ENCODE data around the gene MDH2. TPM values are rescaled to one million over a fixed set of nuclear protein-coding genes. Genes with fewer than 3 reads are reported as not detected.

The MDH2 gene
- total and polyA plus RNA-seq, 2 of the 4 experiments (the other 2 are of a cell fraction): 55.4 to 206 TPM

DNA sequence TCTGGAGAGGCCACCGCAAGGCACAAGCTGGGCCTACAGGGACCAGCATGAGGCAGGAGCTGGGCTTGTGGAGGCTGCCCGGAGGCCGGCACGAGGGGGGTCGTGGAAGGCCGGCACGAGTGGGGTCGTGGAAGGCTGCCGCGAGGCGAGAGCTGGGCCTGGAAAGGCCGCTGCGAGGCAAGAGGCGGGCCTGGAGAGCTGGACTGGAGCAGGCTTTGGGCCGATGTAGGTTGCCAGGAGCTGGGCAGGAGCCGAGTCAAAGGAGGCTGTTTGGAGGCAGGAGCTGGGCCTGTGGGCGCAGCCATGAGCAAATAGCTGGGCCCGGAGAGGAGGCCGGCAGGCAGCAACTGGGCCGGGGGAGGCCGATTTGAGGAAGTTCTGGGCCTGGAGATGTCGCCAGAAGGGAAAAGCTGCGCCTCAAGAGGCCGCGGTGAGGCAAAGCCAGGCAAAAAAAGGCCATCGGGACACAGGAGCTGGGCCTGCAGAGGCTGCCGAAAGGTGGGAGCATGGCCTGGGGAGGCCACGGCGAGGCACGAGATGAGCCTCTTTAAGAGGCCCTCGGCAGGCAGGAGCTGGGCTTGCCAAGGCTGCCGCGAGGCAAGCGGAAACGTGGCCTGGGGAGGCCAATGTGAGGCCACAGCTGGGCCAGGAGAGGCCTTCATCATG, 26.5 kb downstream of the MDH2 start:
- in situ Hi-C loops (cut with MboI; ENCODE audit: low sequenced_read_pairs) (no loop called here), dilution Hi-C loops (cut with HindIII; ENCODE audit: low sequenced_read_pairs, unreplicated experiment) (no loop called here), intact Hi-C loops (cut with micrococcal nuclease) (no loop called here)
- H3K18ac ChIP-seq (ENCODE audit: low read depth, low read length): no peak overlapping the region
- no peak overlapping the region for H3K4me2 ChIP-seq (ENCODE audit: low read depth, low read length)
- H4K8ac ChIP-seq (ENCODE audit: low read depth in 2 of 2, low read length in 2 of 2): no peak overlapping the region
- no peak overlapping the region for H2BK15ac ChIP-seq (ENCODE audit: low read depth, low read length)
- ChIA-PET POLR2A (ENCODE audit: unreplicated experiment) (no interaction called here), CTCF (no interaction called here)
- H3K14ac ChIP-seq (replicated peaks; ENCODE audit: low read depth, low read length): no peak overlapping the region
- no peak overlapping the region for H2AFZ ChIP-seq (replicated peaks; ENCODE audit: low read length, poor library complexity)
- H4K20me1 ChIP-seq (ENCODE audit: insufficient read depth, low read length): no peaks in the 10 kb centered on the region
- peaks cover 5% of the 10 kb centered on the region for H3K9me3 ChIP-seq (ENCODE audit: control insufficient read depth, insufficient read depth, low read length)
- H3K56ac ChIP-seq (ENCODE audit: extremely low read depth, insufficient read depth, low read length): no peak overlapping the region
- H3K4ac ChIP-seq (ENCODE audit: low read depth, low read length): peak overlapping the region; percentile 48; the same call in 1 of the 2 replicates
- no peak for TF ChIP-seq CEBPB (IDR thresholded peaks at IDR 0.05; ENCODE audit: low read depth, low read length)
- TF ChIP-seq CHD1 (IDR thresholded peaks at IDR 0.05; ENCODE audit: low read depth, low read length): no peak
- TF ChIP-seq, protein P1, sequence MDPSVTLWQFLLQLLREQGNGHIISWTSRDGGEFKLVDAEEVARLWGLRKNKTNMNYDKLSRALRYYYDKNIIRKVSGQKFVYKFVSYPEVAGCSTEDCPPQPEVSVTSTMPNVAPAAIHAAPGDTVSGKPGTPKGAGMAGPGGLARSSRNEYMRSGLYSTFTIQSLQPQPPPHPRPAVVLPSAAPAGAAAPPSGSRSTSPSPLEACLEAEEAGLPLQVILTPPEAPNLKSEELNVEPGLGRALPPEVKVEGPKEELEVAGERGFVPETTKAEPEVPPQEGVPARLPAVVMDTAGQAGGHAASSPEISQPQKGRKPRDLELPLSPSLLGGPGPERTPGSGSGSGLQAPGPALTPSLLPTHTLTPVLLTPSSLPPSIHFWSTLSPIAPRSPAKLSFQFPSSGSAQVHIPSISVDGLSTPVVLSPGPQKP (IDR thresholded peaks at IDR 0.05; ENCODE audit: borderline replicate concordance, low read depth, low read length): no peak
- no peak for TF ChIP-seq RFX5 (IDR thresholded peaks at IDR 0.05; ENCODE audit: low read depth, low read length)
- no peak for TF ChIP-seq RCOR1 (IDR thresholded peaks at IDR 0.05; ENCODE audit: insufficient replicate concordance, low read length)
- TF ChIP-seq, protein P2, sequence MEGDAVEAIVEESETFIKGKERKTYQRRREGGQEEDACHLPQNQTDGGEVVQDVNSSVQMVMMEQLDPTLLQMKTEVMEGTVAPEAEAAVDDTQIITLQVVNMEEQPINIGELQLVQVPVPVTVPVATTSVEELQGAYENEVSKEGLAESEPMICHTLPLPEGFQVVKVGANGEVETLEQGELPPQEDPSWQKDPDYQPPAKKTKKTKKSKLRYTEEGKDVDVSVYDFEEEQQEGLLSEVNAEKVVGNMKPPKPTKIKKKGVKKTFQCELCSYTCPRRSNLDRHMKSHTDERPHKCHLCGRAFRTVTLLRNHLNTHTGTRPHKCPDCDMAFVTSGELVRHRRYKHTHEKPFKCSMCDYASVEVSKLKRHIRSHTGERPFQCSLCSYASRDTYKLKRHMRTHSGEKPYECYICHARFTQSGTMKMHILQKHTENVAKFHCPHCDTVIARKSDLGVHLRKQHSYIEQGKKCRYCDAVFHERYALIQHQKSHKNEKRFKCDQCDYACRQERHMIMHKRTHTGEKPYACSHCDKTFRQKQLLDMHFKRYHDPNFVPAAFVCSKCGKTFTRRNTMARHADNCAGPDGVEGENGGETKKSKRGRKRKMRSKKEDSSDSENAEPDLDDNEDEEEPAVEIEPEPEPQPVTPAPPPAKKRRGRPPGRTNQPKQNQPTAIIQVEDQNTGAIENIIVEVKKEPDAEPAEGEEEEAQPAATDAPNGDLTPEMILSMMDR (conservative IDR thresholded peaks at IDR 0.05; ENCODE audit: low read depth, low read length): no peak
- no peak for TF ChIP-seq MXI1 (IDR thresholded peaks at IDR 0.05; ENCODE audit: borderline replicate concordance, low read depth, low read length)
- no peak for TF ChIP-seq MAFK (IDR thresholded peaks at IDR 0.05; ENCODE audit: low read depth, low read length)
- no peak for TF ChIP-seq POLR2A (IDR thresholded peaks at IDR 0.05; ENCODE audit: low read depth, low read length)
- no peak for TF ChIP-seq FOS (IDR thresholded peaks at IDR 0.05; ENCODE audit: low read depth, low read length)
- TF ChIP-seq BHLHE40 (IDR thresholded peaks at IDR 0.05; ENCODE audit: low read depth, low read length): no peak
- no peak for TF ChIP-seq MAZ (IDR thresholded peaks at IDR 0.05; ENCODE audit: borderline replicate concordance, low read depth, low read length)
- TF ChIP-seq, protein P3, sequence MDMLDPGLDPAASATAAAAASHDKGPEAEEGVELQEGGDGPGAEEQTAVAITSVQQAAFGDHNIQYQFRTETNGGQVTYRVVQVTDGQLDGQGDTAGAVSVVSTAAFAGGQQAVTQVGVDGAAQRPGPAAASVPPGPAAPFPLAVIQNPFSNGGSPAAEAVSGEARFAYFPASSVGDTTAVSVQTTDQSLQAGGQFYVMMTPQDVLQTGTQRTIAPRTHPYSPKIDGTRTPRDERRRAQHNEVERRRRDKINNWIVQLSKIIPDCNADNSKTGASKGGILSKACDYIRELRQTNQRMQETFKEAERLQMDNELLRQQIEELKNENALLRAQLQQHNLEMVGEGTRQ (IDR thresholded peaks at IDR 0.05; ENCODE audit: low read depth, low read length): no peak
- TF ChIP-seq NFE2L2 (IDR thresholded peaks at IDR 0.05; ENCODE audit: low read depth, low read length): no peak
- TF ChIP-seq RAD21 (IDR thresholded peaks at IDR 0.05; ENCODE audit: low read length): no peak
- no peak for TF ChIP-seq SMC3 (IDR thresholded peaks at IDR 0.05; ENCODE audit: low read depth, low read length)
- no TSS peak for BruUV-seq (replicated peaks)
- H3K9ac ChIP-seq (ENCODE audit: low read depth, low read length): no peak overlapping the region
- H2BK5ac ChIP-seq (ENCODE audit: low read depth, low read length, poor library complexity, severe bottlenecking): no peak overlapping the region
- H3K9me1 ChIP-seq (ENCODE audit: insufficient read depth, low read length): peaks cover 14% of the 10 kb centered on the region
- H3K4me1 ChIP-seq (ENCODE audit: control insufficient read depth, insufficient read depth, low read length): peaks cover 6% of the 10 kb centered on the region
- no peaks in the 10 kb centered on the region for H3K27me3 ChIP-seq (ENCODE audit: control insufficient read depth, insufficient read depth, low read length)
- H3K4me3 ChIP-seq (ENCODE audit: insufficient read depth, low read depth, low read length): no peak overlapping the region
- H2AK5ac ChIP-seq (ENCODE audit: low read depth, low read length): peak overlapping the region; percentile 67
- no peak overlapping the region for H2BK20ac ChIP-seq (ENCODE audit: low read depth, low read length)
- 97% methylated on average over 31 of the region's 35 CpGs; no CpG with 5 or more reads in 1 of the 2 experiments for WGBS, 2 experiments (ENCODE audit: extremely low coverage in 2 of 2, insufficient read length in 1 of 2)
- H3K23ac ChIP-seq (ENCODE audit: low read depth, low read length): no peak overlapping the region
- no peak overlapping the region for H4K91ac ChIP-seq (ENCODE audit: insufficient read depth, low read depth, low read length)
- H2BK120ac ChIP-seq (ENCODE audit: low read depth, low read length): 0 out of 2 replicates have a peak overlapping the region, but pooled peaks have one; percentile 4
- H4K5ac ChIP-seq (ENCODE audit: low read depth, low read length): no peak overlapping the region
- DNase-seq (no peak), ATAC-seq (ENCODE audit: low read depth) (no peak)
- H3K36me3 ChIP-seq (ENCODE audit: control insufficient read depth, insufficient read depth, low read length): no peaks in the 10 kb centered on the region
- H3K79me1 ChIP-seq (ENCODE audit: low read depth in 1 of 2, low read length in 2 of 2): no peaks in the 10 kb centered on the region
- H2AK9ac ChIP-seq (replicated peaks; ENCODE audit: low read depth, low read length, poor library complexity): no peak overlapping the region
- no peak overlapping the region; the same call in 1 of the 2 replicates for H3K27ac ChIP-seq (ENCODE audit: insufficient read depth, low read length)
